T-helper 22 cell (primary cell): Measurements from ENCODE around the gene THSD4.

Source experiments
- DNase-seq: peaks from one replicate; pipeline ENCODE4 v3.0.0-alpha.2; 2020; ENCODE audit warnings: low read depth

THSD4 gene

GRCh38 chr15:71545923-71546322, 430.7 kb downstream of the THSD4 start:
- DNase-seq = no peak

GRCh38 chr15:71547011-71547410, 431.7 kb downstream of the THSD4 start:
- no peak for DNase-seq

- DNase-seq = no peak
Observed at GRCh38 chr15:71548401-71548807, 433.1 kb downstream of the THSD4 start.

GRCh38 chr15:71549091-71549490, 433.8 kb downstream of the THSD4 start:
- no peak for DNase-seq

- DNase-seq = no peak
Observed at GRCh38 chr15:71549697-71550096, 434.4 kb downstream of the THSD4 start.

- no peak for DNase-seq
Observed at GRCh38 chr15:71551566-71551965, 436.3 kb downstream of the THSD4 start.

GRCh38 chr15:71559098-71559497, 443.8 kb downstream of the THSD4 start:
- no peak for DNase-seq

- DNase-seq = no peak
Observed at GRCh38 chr15:71559616-71560015, 444.3 kb downstream of the THSD4 start.

- DNase-seq = no peak
Observed at GRCh38 chr15:71562251-71562650, 447.0 kb downstream of the THSD4 start.

GRCh38 chr15:71564217-71564616, 448.9 kb downstream of the THSD4 start:
- no peak for DNase-seq

GRCh38 chr15:71565006-71565405, 449.7 kb downstream of the THSD4 start:
- DNase-seq = no peak

- DNase-seq = no peak
Observed at GRCh38 chr15:71565631-71566160, 450.4 kb downstream of the THSD4 start.

GRCh38 chr15:71566226-71566625, 451.0 kb downstream of the THSD4 start:
- no peak for DNase-seq

- no peak for DNase-seq
Observed at GRCh38 chr15:71567173-71567572, 451.9 kb downstream of the THSD4 start.

- DNase-seq = no peak
Observed at GRCh38 chr15:71568227-71568626, 453.0 kb downstream of the THSD4 start.

GRCh38 chr15:71570736-71571135, 455.5 kb downstream of the THSD4 start:
- DNase-seq = no peak

GRCh38 chr15:71571641-71572040, 456.4 kb downstream of the THSD4 start:
- no peak for DNase-seq

GRCh38 chr15:71572452-71573053, 457.3 kb downstream of the THSD4 start:
- DNase-seq = no peak

GRCh38 chr15:71573599-71573998, 458.3 kb downstream of the THSD4 start:
- DNase-seq = no peak

GRCh38 chr15:71575474-71576045, 460.3 kb downstream of the THSD4 start:
- DNase-seq = no peak

GRCh38 chr15:71577071-71577470, 461.8 kb downstream of the THSD4 start:
- DNase-seq = no peak

GRCh38 chr15:71581398-71581930, 466.2 kb downstream of the THSD4 start:
- no peak for DNase-seq

GRCh38 chr15:71585159-71585558, 469.9 kb downstream of the THSD4 start:
- DNase-seq = no peak

GRCh38 chr15:71586463-71586862, 471.2 kb downstream of the THSD4 start:
- no peak for DNase-seq
